A673 (cell line): ENCODE data around the gene BBS9. TPM values are rescaled to one million over a fixed set of nuclear protein-coding genes. Genes with fewer than 3 reads are reported as not detected.

Source experiments
- BruUV-seq: library from RNA; stranded (reverse); fragments of 400-500 nt; replicated peaks from 2 replicates; lab custom pipeline; 2021; lab: Mats Ljungman, UMichigan
- CTCF ChIA-PET: fragments of 300-600 bp; sonication (Branson Sonifier 250); formaldehyde crosslinking; loops from one replicate; lab custom pipeline; 2022; ENCODE audit warnings: antibody characterized with exemption; lab: Charles Lee
- POLR2A ChIA-PET: fragments of 300-600 bp; sonication (Branson Sonifier 250); formaldehyde crosslinking; loops from one replicate; lab custom pipeline; 2022; ENCODE audit warnings: antibody characterized with exemption; ENCODE audit not compliant: low non-redundant PET; lab: Charles Lee
- DNase-seq: peaks from one replicate; pipeline ENCODE4 v3.0.0-alpha.2; 2015; ENCODE audit warnings: low spot score
- H3K27ac ChIP-seq: fragments of 200-600 bp; sonication (generic); 2 replicates; pipeline ENCODE4 v1.5.1; 2016; ENCODE audit warnings: mixed run types, low read depth, mild to moderate bottlenecking, mixed read lengths, antibody characterized with exemption, low read length; ENCODE audit not compliant: poor library complexity, severe bottlenecking
- H3K27me3 ChIP-seq: fragments of 200-600 bp; sonication (generic); replicated peaks from 2 replicates; pipeline ENCODE4 v1.6.1; 2017; ENCODE audit warnings: mixed run types, low read depth, mild to moderate bottlenecking, mixed read lengths, antibody characterized with exemption, low read length; ENCODE audit not compliant: insufficient read depth, poor library complexity
- H3K36me3 ChIP-seq: fragments of 200-600 bp; sonication (generic); 2 replicates; pipeline ENCODE4 v1.6.1; 2016; ENCODE audit warnings: mixed run types, mild to moderate bottlenecking, mixed read lengths, antibody characterized with exemption, low read length; ENCODE audit not compliant: insufficient read depth, poor library complexity, severe bottlenecking
- H3K4me1 ChIP-seq: fragments of 200-600 bp; sonication (generic); 2 replicates; pipeline ENCODE4 v1.6.1; 2017; ENCODE audit warnings: mixed run types, mild to moderate bottlenecking, mixed read lengths, antibody characterized with exemption, low read length; ENCODE audit not compliant: insufficient read depth, poor library complexity, severe bottlenecking
- H3K4me3 ChIP-seq: fragments of 200-600 bp; sonication (generic); 2 replicates; pipeline ENCODE4 v1.5.1; 2016; ENCODE audit warnings: low read depth, mixed run types, mild to moderate bottlenecking, mixed read lengths, low read length; ENCODE audit not compliant: poor library complexity, severe bottlenecking
- H3K9me3 ChIP-seq: fragments of 200-600 bp; sonication (generic); 2 replicates; pipeline ENCODE4 v1.6.1; 2016; ENCODE audit warnings: mixed run types, low read depth, mild to moderate bottlenecking, mixed read lengths, antibody characterized with exemption, low read length; ENCODE audit not compliant: poor library complexity, severe bottlenecking
- EZH2 ChIP-seq: fragments of 200-600 bp; sonication (generic); IDR thresholded peaks from 2 replicates; pipeline ENCODE4 v1.6.1; 2017; ENCODE audit warnings: borderline replicate concordance, low read depth, mild to moderate bottlenecking, mixed read lengths, antibody characterized with exemption, low read length; ENCODE audit not compliant: poor library complexity, severe bottlenecking
- intact Hi-C: fragments of 100-400 bp; cut with micrococcal nuclease; formaldehyde crosslinking; loops from one replicate; pipeline ENCODE4 v1.10.0; 2022; ENCODE audit not compliant: unreplicated experiment
- total RNA-seq: library from RNA; stranded (reverse); gene quantifications from 2 replicates; pipeline ENCODE4 v1.2.3, GENCODE V29; 2021
- TF ChIP-seq, protein P1 (sequence below): fragments of 300-800, 200-600 bp; sonication (generic); conservative IDR thresholded peaks from 2 replicates; pipeline ENCODE4 v1.5.1; 2017; ENCODE audit warnings: low read depth, mild to moderate bottlenecking, antibody characterized with exemption, low read length, moderate library complexity, mixed read lengths

Gene BBS9
- total RNA-seq, 1 experiment from 2014 or later: 9.4 TPM

DNA sequence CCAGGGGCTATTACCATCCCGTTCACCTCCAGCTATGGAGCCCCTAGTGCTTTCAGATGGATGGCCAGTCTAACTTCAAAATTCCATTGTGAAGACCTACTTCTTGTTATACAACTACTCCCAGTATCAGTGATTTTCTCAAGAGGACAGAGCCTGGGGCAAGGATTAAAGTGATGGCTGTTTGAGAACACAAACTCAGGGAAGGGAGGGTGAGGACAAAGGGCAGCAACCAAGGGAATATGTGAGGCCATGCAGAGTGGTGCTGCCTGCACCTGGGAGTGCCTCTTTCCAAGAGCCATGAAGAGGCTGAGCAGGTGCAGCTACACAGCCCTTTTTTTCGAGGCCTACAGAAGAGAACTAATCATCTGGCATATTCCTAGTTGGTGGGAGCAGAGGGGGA is 472.5 kb downstream of the BBS9 start:
- no peak overlapping the region for H3K27ac ChIP-seq
- intact Hi-C loops: no loop called here
- H3K36me3 ChIP-seq: no peaks in the 10 kb centered on the region
- BruUV-seq: no TSS peak
- TF ChIP-seq EZH2: no peak
- TF ChIP-seq, protein P1, sequence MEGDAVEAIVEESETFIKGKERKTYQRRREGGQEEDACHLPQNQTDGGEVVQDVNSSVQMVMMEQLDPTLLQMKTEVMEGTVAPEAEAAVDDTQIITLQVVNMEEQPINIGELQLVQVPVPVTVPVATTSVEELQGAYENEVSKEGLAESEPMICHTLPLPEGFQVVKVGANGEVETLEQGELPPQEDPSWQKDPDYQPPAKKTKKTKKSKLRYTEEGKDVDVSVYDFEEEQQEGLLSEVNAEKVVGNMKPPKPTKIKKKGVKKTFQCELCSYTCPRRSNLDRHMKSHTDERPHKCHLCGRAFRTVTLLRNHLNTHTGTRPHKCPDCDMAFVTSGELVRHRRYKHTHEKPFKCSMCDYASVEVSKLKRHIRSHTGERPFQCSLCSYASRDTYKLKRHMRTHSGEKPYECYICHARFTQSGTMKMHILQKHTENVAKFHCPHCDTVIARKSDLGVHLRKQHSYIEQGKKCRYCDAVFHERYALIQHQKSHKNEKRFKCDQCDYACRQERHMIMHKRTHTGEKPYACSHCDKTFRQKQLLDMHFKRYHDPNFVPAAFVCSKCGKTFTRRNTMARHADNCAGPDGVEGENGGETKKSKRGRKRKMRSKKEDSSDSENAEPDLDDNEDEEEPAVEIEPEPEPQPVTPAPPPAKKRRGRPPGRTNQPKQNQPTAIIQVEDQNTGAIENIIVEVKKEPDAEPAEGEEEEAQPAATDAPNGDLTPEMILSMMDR: no peak
- H3K27me3 ChIP-seq: no peaks in the 10 kb centered on the region
- no peaks in the 10 kb centered on the region for H3K4me1 ChIP-seq
- CTCF ChIA-PET: no interaction called here
- POLR2A ChIA-PET: no interaction called here
- DNase-seq: no peak
- H3K9me3 ChIP-seq: no peaks in the 10 kb centered on the region
- no peak overlapping the region for H3K4me3 ChIP-seq

DNA sequence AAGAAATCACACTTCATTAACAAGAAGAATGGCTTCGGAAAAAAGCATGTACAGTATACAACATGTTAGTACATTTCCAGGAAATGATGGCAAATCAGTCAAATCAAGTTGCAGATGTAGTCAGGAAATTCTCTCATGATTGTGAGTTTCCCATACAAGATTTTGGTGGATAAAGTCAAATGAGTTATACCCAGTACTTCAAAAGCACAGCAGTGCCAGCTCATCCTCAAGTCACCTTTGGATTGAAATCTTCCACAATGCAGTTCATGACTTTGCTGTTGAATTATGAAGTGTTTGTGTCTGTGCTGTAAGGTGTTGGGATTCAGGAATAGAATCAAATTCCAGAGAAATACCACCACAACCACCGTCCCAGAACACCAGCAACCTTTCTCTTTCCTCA is 474.7 kb downstream of the BBS9 start:
- H3K4me1 ChIP-seq: no peaks in the 10 kb centered on the region
- BruUV-seq: no TSS peak
- intact Hi-C loops: no loop called here
- no peak overlapping the region for H3K4me3 ChIP-seq
- TF ChIP-seq EZH2: no peak
- TF ChIP-seq, protein P1: no peak
- no peaks in the 10 kb centered on the region for H3K27me3 ChIP-seq
- ChIA-PET CTCF (no interaction called here), POLR2A (no interaction called here)
- no peak for DNase-seq
- no peak overlapping the region for H3K27ac ChIP-seq
- H3K36me3 ChIP-seq: no peaks in the 10 kb centered on the region
- H3K9me3 ChIP-seq: no peaks in the 10 kb centered on the region

DNA sequence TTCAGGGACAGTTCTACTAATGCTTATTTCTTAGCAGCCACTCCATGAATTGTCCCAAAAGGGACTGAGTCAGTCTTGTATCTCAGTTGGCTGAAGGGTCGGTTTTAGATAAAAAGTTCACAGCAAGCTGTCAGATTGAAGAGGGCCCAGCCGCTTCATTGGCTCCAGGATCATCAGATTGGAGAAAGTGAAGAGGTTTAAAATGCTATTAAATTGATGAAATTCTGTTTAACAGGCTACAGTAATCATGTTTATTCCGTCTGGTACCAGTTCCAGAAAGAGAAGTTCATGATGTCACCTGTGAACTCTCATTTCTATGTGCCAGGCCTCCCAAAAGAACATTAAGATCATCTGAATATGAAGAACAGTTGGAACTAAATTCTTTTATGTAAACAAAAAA is 481.6 kb downstream of the BBS9 start:
- Histone ChIP-seq H3K36me3 (no peaks in the 10 kb centered on the region), H3K4me1 (no peaks in the 10 kb centered on the region), H3K4me3 (no peak overlapping the region), H3K9me3 (no peaks in the 10 kb centered on the region), H3K27ac (no peak overlapping the region), H3K27me3 (no peaks in the 10 kb centered on the region)
- intact Hi-C loops: no loop called here
- no peak for DNase-seq
- CTCF ChIA-PET: no interaction called here
- TF ChIP-seq, protein P1: no peak
- TF ChIP-seq EZH2: no peak
- BruUV-seq: no TSS peak
- POLR2A ChIA-PET: no interaction called here
